Neural cell (in vitro differentiated cells): ENCODE measurements around the gene ERAL1.

Source experiments
- EP300 ChIP-seq: fragments of 450-650 bp; conservative IDR thresholded peaks from 2 replicates; pipeline ENCODE4 v1.6.1; 2014; ENCODE audit warnings: antibody characterized with exemption, mild to moderate bottlenecking, moderate library complexity; ENCODE audit not compliant: poor library complexity, severe bottlenecking
- EZH2 ChIP-seq: fragments of 200-600, 300-800 bp; shearing (Covaris generic), sonication (generic); IDR thresholded peaks from 2 replicates; pipeline ENCODE4 v1.6.1; 2014; ENCODE audit warnings: antibody characterized with exemption, low read length, borderline replicate concordance, mild to moderate bottlenecking; ENCODE audit not compliant: insufficient read depth, poor library complexity, severe bottlenecking
- MXI1 ChIP-seq: fragments of 450-650 bp; conservative IDR thresholded peaks from 2 replicates; pipeline ENCODE4 v1.6.1; 2014; ENCODE audit warnings: antibody characterized with exemption, mild to moderate bottlenecking; ENCODE audit not compliant: poor library complexity, severe bottlenecking
- POLR2AphosphoS5 ChIP-seq: IDR thresholded peaks from 2 replicates; pipeline ENCODE4 v1.6.1; 2012
- RAD21 ChIP-seq: fragments of 450-650 bp; conservative IDR thresholded peaks from 2 replicates; pipeline ENCODE4 v1.6.1; 2014; ENCODE audit warnings: antibody characterized with exemption, mild to moderate bottlenecking, moderate library complexity
- REST ChIP-seq: IDR thresholded peaks from 2 replicates; pipeline ENCODE4 v1.6.1; 2012; ENCODE audit warnings: borderline replicate concordance
- SMC3 ChIP-seq: fragments of 450-650 bp; conservative IDR thresholded peaks from 2 replicates; pipeline ENCODE4 v1.6.1; 2014; ENCODE audit warnings: antibody characterized with exemption, mild to moderate bottlenecking, moderate library complexity; ENCODE audit not compliant: poor library complexity
- TAF1 ChIP-seq: IDR thresholded peaks from 2 replicates; pipeline ENCODE4 v1.6.1; 2012; ENCODE audit warnings: low read depth
- TF ChIP-seq, protein P1 (sequence below): fragments of 450-650 bp; IDR thresholded peaks from 2 replicates; pipeline ENCODE4 v1.5.1; 2014; ENCODE audit warnings: antibody characterized with exemption, mild to moderate bottlenecking, moderate library complexity; ENCODE audit not compliant: poor library complexity, severe bottlenecking

GRCh38 chr17:28900986-28901726 lies 46.3 kb downstream of the ERAL1 start:
- TF ChIP-seq, protein P1, sequence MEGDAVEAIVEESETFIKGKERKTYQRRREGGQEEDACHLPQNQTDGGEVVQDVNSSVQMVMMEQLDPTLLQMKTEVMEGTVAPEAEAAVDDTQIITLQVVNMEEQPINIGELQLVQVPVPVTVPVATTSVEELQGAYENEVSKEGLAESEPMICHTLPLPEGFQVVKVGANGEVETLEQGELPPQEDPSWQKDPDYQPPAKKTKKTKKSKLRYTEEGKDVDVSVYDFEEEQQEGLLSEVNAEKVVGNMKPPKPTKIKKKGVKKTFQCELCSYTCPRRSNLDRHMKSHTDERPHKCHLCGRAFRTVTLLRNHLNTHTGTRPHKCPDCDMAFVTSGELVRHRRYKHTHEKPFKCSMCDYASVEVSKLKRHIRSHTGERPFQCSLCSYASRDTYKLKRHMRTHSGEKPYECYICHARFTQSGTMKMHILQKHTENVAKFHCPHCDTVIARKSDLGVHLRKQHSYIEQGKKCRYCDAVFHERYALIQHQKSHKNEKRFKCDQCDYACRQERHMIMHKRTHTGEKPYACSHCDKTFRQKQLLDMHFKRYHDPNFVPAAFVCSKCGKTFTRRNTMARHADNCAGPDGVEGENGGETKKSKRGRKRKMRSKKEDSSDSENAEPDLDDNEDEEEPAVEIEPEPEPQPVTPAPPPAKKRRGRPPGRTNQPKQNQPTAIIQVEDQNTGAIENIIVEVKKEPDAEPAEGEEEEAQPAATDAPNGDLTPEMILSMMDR, result no peak
- TF ChIP-seq EZH2 (no peak), SMC3 (no peak), RAD21 (no peak), EP300 (no peak), POLR2AphosphoS5 (no peak), REST (no peak), TAF1 (no peak), MXI1 (no peak)
